Measurements from ENCODE around the gene ASB13.

GRCh38 chr10:5709865-5710264 is 43.5 kb upstream of the ASB13 start:
- TF ChIP-seq CTCF (IDR thresholded peaks at IDR 0.05), result no peak
- TF ChIP-seq POLR2AphosphoS5 (IDR thresholded peaks at IDR 0.05; ENCODE audit: low read depth, low read length), result no peak
- no peak for TF ChIP-seq SIN3A (IDR thresholded peaks at IDR 0.05; ENCODE audit: borderline replicate concordance, insufficient read depth, low read depth, low read length)
- TF ChIP-seq TCF7L2 (IDR thresholded peaks at IDR 0.05; ENCODE audit: low read depth, low read length), result no peak
- no peak for TF ChIP-seq REST (IDR thresholded peaks at IDR 0.05; ENCODE audit: insufficient read depth in 1 of 2, low read depth in 2 of 2, low read length in 1 of 2)
